Erythroblast (primary cell): ENCODE data around the gene RNF217.

Experiments used
- GATA1 ChIP-seq: IDR thresholded peaks from 2 replicates; pipeline ENCODE4 v1.6.1; 2011; ENCODE audit warnings: low read depth, mild to moderate bottlenecking, control low read depth, low read length, moderate library complexity
- POLR2A ChIP-seq: IDR thresholded peaks from 2 replicates; pipeline ENCODE4 v1.6.1; 2011; ENCODE audit warnings: mild to moderate bottlenecking, low read length

GRCh38 chr6:125030969-125031368, 68.7 kb downstream of the RNF217 start:
- TF ChIP-seq POLR2A (no peak), GATA1 (no peak)
